NB4 (cell line): Measurements from ENCODE around the gene CSMD2.

Experiments used
- MYC ChIP-seq: IDR thresholded peaks from 2 replicates; pipeline ENCODE4 v1.6.1; 2011; ENCODE audit warnings: low read depth, low read length
- POLR2A ChIP-seq: IDR thresholded peaks from 2 replicates; pipeline ENCODE4 v1.6.1; 2011; ENCODE audit warnings: mild to moderate bottlenecking; ENCODE audit not compliant: insufficient read length; ENCODE audit errors: extremely low read depth
- TF ChIP-seq, protein P1 (sequence below): IDR thresholded peaks from one replicate; pipeline ENCODE4 v1.5.1; 2012; ENCODE audit warnings: low read depth, low read length

DNA sequence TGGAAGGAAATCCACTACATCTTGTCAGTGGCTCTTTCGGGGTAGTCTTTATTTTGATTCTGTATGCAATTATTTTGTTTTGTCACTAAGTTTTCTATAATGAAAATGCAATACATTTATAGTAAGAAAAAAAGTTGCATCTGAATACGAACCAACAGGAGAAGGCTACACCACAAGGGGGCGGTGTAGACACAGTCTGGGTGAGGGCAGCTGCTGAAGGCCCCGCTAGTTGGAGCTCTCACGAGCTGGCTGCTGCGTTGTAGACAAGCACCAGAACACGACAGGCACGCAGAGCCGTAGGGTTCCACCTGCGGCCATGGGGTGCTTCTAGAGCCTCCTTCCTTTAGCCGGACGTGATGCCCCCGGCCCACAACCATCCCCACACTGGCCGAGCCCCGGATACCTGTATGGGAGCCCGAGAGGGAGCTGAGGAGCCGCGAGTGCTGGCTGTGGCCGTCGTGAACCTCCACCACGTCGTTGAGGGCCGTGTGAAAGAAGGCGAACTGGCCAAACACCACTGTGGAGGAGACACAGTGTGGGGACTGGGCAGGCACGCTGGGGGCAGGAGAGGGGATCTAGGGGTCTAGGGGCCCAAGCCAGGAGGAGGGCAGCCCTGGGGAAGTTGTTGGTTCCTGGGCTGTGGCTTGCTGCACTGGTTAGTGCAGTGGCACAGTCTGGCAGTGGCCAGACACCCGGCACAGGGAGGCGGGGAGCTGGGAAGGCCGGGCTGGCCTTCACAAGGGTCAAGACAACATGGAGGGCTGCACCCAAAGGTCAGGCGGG lies 531.8 kb downstream of the CSMD2 start:
- TF ChIP-seq, protein P1, sequence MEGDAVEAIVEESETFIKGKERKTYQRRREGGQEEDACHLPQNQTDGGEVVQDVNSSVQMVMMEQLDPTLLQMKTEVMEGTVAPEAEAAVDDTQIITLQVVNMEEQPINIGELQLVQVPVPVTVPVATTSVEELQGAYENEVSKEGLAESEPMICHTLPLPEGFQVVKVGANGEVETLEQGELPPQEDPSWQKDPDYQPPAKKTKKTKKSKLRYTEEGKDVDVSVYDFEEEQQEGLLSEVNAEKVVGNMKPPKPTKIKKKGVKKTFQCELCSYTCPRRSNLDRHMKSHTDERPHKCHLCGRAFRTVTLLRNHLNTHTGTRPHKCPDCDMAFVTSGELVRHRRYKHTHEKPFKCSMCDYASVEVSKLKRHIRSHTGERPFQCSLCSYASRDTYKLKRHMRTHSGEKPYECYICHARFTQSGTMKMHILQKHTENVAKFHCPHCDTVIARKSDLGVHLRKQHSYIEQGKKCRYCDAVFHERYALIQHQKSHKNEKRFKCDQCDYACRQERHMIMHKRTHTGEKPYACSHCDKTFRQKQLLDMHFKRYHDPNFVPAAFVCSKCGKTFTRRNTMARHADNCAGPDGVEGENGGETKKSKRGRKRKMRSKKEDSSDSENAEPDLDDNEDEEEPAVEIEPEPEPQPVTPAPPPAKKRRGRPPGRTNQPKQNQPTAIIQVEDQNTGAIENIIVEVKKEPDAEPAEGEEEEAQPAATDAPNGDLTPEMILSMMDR: peak; percentile 99
- TF ChIP-seq POLR2A (no peak), MYC (peak; percentile 30; the same call in 1 of the 2 replicates)
